Trophoblast cell (in vitro differentiated cells and primary cell): ENCODE measurements around the gene MAP7.

ENCODE experiments used
- DNase-seq, 2 donors: peaks; one replicate each; pipeline ENCODE4 v3.0.0-alpha.2; 2016
- H2AFZ ChIP-seq: 2 replicates; pipeline ENCODE4 v1.6.1; 2013; ENCODE audit warnings: low read length, moderate library complexity, mild to moderate bottlenecking; ENCODE audit not compliant: insufficient read depth, poor library complexity
- H2AK5ac ChIP-seq: 2 replicates; pipeline ENCODE4 v1.6.1; 2013; ENCODE audit warnings: mild to moderate bottlenecking, low read length
- H2BK120ac ChIP-seq: 2 replicates; pipeline ENCODE4 v1.6.1; 2013; ENCODE audit warnings: low read length, mild to moderate bottlenecking, moderate library complexity; ENCODE audit not compliant: insufficient read depth, poor library complexity
- H2BK12ac ChIP-seq: 2 replicates; pipeline ENCODE4 v1.6.1; 2013; ENCODE audit warnings: mild to moderate bottlenecking, low read length, moderate library complexity
- H2BK5ac ChIP-seq: 2 replicates; pipeline ENCODE4 v1.6.1; 2013; ENCODE audit warnings: low read length, low read depth, moderate library complexity, mild to moderate bottlenecking; ENCODE audit not compliant: poor library complexity
- H3K14ac ChIP-seq: 2 replicates; pipeline ENCODE4 v1.6.1; 2013; ENCODE audit warnings: mild to moderate bottlenecking, low read length
- H3K18ac ChIP-seq: 2 replicates; pipeline ENCODE4 v1.6.1; 2013; ENCODE audit warnings: mild to moderate bottlenecking, low read length
- H3K23ac ChIP-seq: 2 replicates; pipeline ENCODE4 v1.6.1; 2013; ENCODE audit warnings: low read length
- H3K27ac ChIP-seq: 2 replicates; pipeline ENCODE4 v1.5.1; 2013; ENCODE audit warnings: low read depth, mild to moderate bottlenecking, inconsistent platforms, low read length, moderate library complexity
- H3K27me3 ChIP-seq: 2 replicates; pipeline ENCODE4 v1.6.1; 2013; ENCODE audit warnings: inconsistent platforms, mild to moderate bottlenecking, low read length, moderate library complexity; ENCODE audit not compliant: insufficient read depth
- H3K36me3 ChIP-seq, 2 experiments: 1 replicate in 1 of 2; 2 replicates in 1 of 2; pipeline ENCODE4 v1.6.1; 2013; ENCODE audit warnings: low read length in 2 of 2, mild to moderate bottlenecking in 2 of 2, moderate library complexity in 1 of 2; ENCODE audit not compliant: insufficient read depth in 2 of 2, control insufficient read depth in 1 of 2
- H3K4ac ChIP-seq: 2 replicates; pipeline ENCODE4 v1.6.1; 2013; ENCODE audit warnings: low read depth, mild to moderate bottlenecking, low read length, moderate library complexity
- H3K4me1 ChIP-seq, 2 experiments: 1 replicate in 1 of 2; 2 replicates in 1 of 2; pipeline ENCODE4 v1.6.1; 2013; ENCODE audit warnings: low read length in 2 of 2, mild to moderate bottlenecking in 2 of 2, moderate library complexity in 1 of 2; ENCODE audit not compliant: insufficient read depth in 2 of 2, control insufficient read depth in 1 of 2
- H3K4me2 ChIP-seq: 2 replicates; pipeline ENCODE4 v1.6.1; 2013; ENCODE audit warnings: inconsistent platforms, mild to moderate bottlenecking, low read length, moderate library complexity
- H3K4me3 ChIP-seq: 2 replicates; pipeline ENCODE4 v1.5.1; 2013; ENCODE audit warnings: mild to moderate bottlenecking, low read depth, low read length, inconsistent platforms
- H3K79me1 ChIP-seq: one replicate; pipeline ENCODE4 v1.6.1; 2013; ENCODE audit warnings: low read length
- H3K79me2 ChIP-seq: 2 replicates; pipeline ENCODE4 v1.6.1; 2013; ENCODE audit warnings: low read length, mild to moderate bottlenecking; ENCODE audit not compliant: control insufficient read depth, insufficient read depth, poor library complexity
- H3K9ac ChIP-seq: 2 replicates; pipeline ENCODE4 v1.6.1; 2013; ENCODE audit warnings: mild to moderate bottlenecking, low read length
- H3K9me3 ChIP-seq: 2 replicates; pipeline ENCODE4 v1.6.1; 2013; ENCODE audit warnings: low read depth, mild to moderate bottlenecking, control low read depth, inconsistent platforms, low read length; ENCODE audit not compliant: insufficient read depth
- H4K12ac ChIP-seq: 2 replicates; pipeline ENCODE4 v1.6.1; 2013; ENCODE audit warnings: low read depth, mild to moderate bottlenecking, low read length, moderate library complexity
- H4K8ac ChIP-seq: 2 replicates; pipeline ENCODE4 v1.6.1; 2013; ENCODE audit warnings: low read depth, mild to moderate bottlenecking, low read length, moderate library complexity
- H4K91ac ChIP-seq: one replicate; pipeline ENCODE4 v1.6.1; 2013; ENCODE audit warnings: low read depth, mild to moderate bottlenecking, low read length, moderate library complexity
- WGBS: extraction: QIAGEN DNeasy Blood & Tissue Kit; methylation state at CpG from one replicate; pipeline ENCODE4 v1.1.7; 2013; ENCODE audit warnings: missing lambda C conversion rate; ENCODE audit not compliant: insufficient read length, insufficient coverage; ENCODE audit errors: extremely low coverage; 5-methylcytosine and 5-hydroxymethylcytosine counted together

The MAP7 gene

GRCh38 chr6:136412410-136412809, 137.8 kb downstream of the MAP7 start:
- no CpG with 5 or more reads among the region's 3 CpGs for WGBS
- H4K91ac ChIP-seq, result no peak overlapping the region

DNA sequence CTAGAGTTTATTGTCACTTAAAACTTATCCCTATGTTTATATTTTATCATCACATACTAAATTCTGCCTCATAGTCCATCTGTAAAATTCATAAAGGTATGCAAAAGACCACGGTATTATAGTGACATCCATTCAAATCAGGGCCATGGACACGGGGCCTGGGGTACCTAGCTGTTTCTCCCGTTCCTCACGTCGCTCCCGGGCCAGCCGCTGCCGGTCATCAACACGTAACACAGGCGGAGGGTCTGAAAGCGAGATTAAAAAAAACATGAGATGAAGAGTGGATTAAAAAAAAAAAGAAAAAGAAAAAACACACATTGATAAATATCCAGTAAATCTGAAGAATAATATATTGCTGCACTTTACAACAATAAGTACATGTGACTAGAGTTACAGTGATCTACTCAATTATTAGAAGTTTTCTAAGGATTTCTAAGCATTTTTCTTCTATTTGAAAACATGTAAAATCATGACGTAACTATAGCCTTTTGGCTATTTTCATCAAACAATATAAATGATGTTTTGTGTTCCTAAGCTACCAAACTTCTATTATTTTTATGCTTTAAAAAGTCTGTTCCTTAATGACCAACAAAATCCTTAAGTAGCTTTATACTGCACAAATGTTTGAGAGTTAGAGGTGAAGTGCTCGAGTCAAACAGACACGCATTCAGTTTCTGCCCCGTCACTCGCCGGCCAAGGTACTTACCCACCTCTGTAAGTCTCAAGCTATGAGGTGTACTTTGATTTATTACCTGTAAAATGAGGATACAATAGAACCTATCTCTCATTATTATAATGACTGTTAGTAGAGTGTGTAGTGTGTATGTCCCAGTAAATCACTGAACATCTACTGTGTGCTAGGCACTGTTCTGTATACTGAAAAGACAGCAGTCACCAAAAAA, 138.5 kb downstream of the MAP7 start:
- no peak overlapping the region for H3K4me3 ChIP-seq
- no peak for DNase-seq
- no peak overlapping the region for H3K27ac ChIP-seq
- no peak overlapping the region for H4K91ac ChIP-seq
- H3K27me3 ChIP-seq, result no peaks in the 10 kb centered on the region
- H3K36me3 ChIP-seq, result peaks cover 0 to 3% of the 10 kb centered on the region in 2 experiments
- H3K18ac ChIP-seq, result no peak overlapping the region
- no peak overlapping the region for H2AFZ ChIP-seq
- no peaks in the 10 kb centered on the region for H3K79me1 ChIP-seq
- H3K79me2 ChIP-seq, result no peaks in the 10 kb centered on the region
- WGBS, result no CpG with 5 or more reads among the region's 17 CpGs
- H2BK120ac ChIP-seq, result no peak overlapping the region
- H2AK5ac ChIP-seq, result no peak overlapping the region
- H2BK12ac ChIP-seq, result no peak overlapping the region
- H2BK5ac ChIP-seq, result no peak overlapping the region
- H3K4me2 ChIP-seq, result no peak overlapping the region
- H3K4me1 ChIP-seq, result no peaks in the 10 kb centered on the region
- no peak overlapping the region for H4K8ac ChIP-seq
- H3K4ac ChIP-seq, result no peak overlapping the region
- H3K9me3 ChIP-seq, result no peaks in the 10 kb centered on the region
- no peak overlapping the region for H3K14ac ChIP-seq
- H4K12ac ChIP-seq, result no peak overlapping the region
- no peak overlapping the region for H3K9ac ChIP-seq
- H3K23ac ChIP-seq, result no peak overlapping the region

More at GRCh38 chr6:136412410-136412809, 137.8 kb downstream of the MAP7 start:
- no peak overlapping the region for H3K14ac ChIP-seq
- no peak for DNase-seq
- no peak overlapping the region for H3K4me3 ChIP-seq
- no peak overlapping the region for H3K18ac ChIP-seq
- H2AK5ac ChIP-seq, result no peak overlapping the region
- H3K4ac ChIP-seq, result no peak overlapping the region
- H4K8ac ChIP-seq, result no peak overlapping the region
- H2AFZ ChIP-seq, result no peak overlapping the region
- H2BK12ac ChIP-seq, result no peak overlapping the region
- H3K23ac ChIP-seq, result no peak overlapping the region
- no peaks in the 10 kb centered on the region for H3K79me1 ChIP-seq
- no peak overlapping the region for H2BK5ac ChIP-seq
- no peak overlapping the region for H4K12ac ChIP-seq
- H3K9ac ChIP-seq, result no peak overlapping the region
- H3K4me2 ChIP-seq, result no peak overlapping the region
- peaks cover 0 to 3% of the 10 kb centered on the region in 2 experiments for H3K36me3 ChIP-seq
- no peaks in the 10 kb centered on the region for H3K79me2 ChIP-seq
- no peaks in the 10 kb centered on the region for H3K9me3 ChIP-seq
- H2BK120ac ChIP-seq, result no peak overlapping the region
- no peak overlapping the region for H3K27ac ChIP-seq
- H3K4me1 ChIP-seq, result no peaks in the 10 kb centered on the region
- H3K27me3 ChIP-seq, result no peaks in the 10 kb centered on the region

DNA sequence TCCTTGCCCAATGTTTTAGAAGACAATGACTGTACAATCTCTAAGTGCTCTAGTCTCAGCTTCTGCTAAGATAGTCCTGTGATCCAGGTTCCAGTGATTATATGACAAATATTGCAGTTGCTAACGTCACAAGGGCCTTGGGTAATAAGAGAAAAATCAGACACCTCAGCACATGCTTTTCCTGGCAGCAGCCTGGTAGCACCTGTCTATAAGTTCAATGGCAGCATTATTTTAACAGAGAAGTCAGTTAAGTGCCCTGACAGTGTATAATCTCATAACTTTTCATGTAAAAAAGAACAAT, 139.2 kb downstream of the MAP7 start:
- no peak for DNase-seq
- Histone ChIP-seq H3K14ac (no peak overlapping the region), H3K23ac (no peak overlapping the region), H2AFZ (no peak overlapping the region), H3K79me2 (no peaks in the 10 kb centered on the region), H3K4ac (no peak overlapping the region), H3K9me3 (no peaks in the 10 kb centered on the region), H2BK120ac (no peak overlapping the region), H3K27me3 (no peaks in the 10 kb centered on the region), H3K4me1 (no peaks in the 10 kb centered on the region), H3K4me3 (no peak overlapping the region), H3K27ac (no peak overlapping the region), H4K91ac (no peak overlapping the region), H3K79me1 (no peaks in the 10 kb centered on the region), H2BK12ac (no peak overlapping the region), H2AK5ac (no peak overlapping the region), H4K8ac (no peak overlapping the region), H3K36me3 (peaks cover 0 to 3% of the 10 kb centered on the region in 2 experiments), H2BK5ac (no peak overlapping the region), H3K18ac (no peak overlapping the region), H4K12ac (no peak overlapping the region), H3K9ac (no peak overlapping the region), H3K4me2 (no peak overlapping the region)
- no CpG with 5 or more reads among the region's 1 CpG for WGBS

GRCh38 chr6:136410201-136411024, 139.8 kb downstream of the MAP7 start:
- H3K14ac ChIP-seq, result no peak overlapping the region
- no peaks in the 10 kb centered on the region for H3K9me3 ChIP-seq
- H3K79me2 ChIP-seq, result no peaks in the 10 kb centered on the region
- H3K4me1 ChIP-seq, result peaks cover 0 to 2% of the 10 kb centered on the region in 2 experiments
- H3K4me2 ChIP-seq, result no peak overlapping the region
- no peak overlapping the region for H2BK120ac ChIP-seq
- no peak overlapping the region for H4K91ac ChIP-seq
- no CpG with 5 or more reads among the region's 3 CpGs for WGBS
- no peak overlapping the region for H3K9ac ChIP-seq
- no peak overlapping the region for H3K23ac ChIP-seq
- no peak overlapping the region for H3K18ac ChIP-seq
- no peak overlapping the region for H3K27ac ChIP-seq
- no peak overlapping the region for H4K12ac ChIP-seq
- H3K79me1 ChIP-seq, result no peaks in the 10 kb centered on the region
- H3K4me3 ChIP-seq, result no peak overlapping the region
- no peak overlapping the region for H2AK5ac ChIP-seq
- H2BK5ac ChIP-seq, result no peak overlapping the region
- H3K27me3 ChIP-seq, result no peaks in the 10 kb centered on the region
- H4K8ac ChIP-seq, result no peak overlapping the region
- no peak overlapping the region for H2AFZ ChIP-seq
- no peak overlapping the region for H3K4ac ChIP-seq
- no peak overlapping the region for H2BK12ac ChIP-seq
- peaks cover 0 to 3% of the 10 kb centered on the region in 2 experiments for H3K36me3 ChIP-seq
- no peak for DNase-seq
